ENCODE measurements around the gene ABTB1.

ABTB1 gene

GRCh38 chr3:127686512-127686894 is 13.8 kb downstream of the ABTB1 start:
- DNase-seq (ENCODE audit: low read depth, low spot score), result no peak

GRCh38 chr3:127687228-127687737 is 14.5 kb downstream of the ABTB1 start:
- DNase-seq (ENCODE audit: low read depth, low spot score), result no peak

GRCh38 chr3:127688022-127688415 is 15.3 kb downstream of the ABTB1 start:
- no peak for DNase-seq (ENCODE audit: low read depth, low spot score)

- no peak for DNase-seq (ENCODE audit: low read depth, low spot score)
Measured at GRCh38 chr3:127688416-127689265, 15.9 kb downstream of the ABTB1 start.

- DNase-seq (ENCODE audit: low read depth, low spot score), result no peak
Measured at GRCh38 chr3:127689266-127689860, 16.6 kb downstream of the ABTB1 start.

GRCh38 chr3:127690106-127690505 is 17.4 kb downstream of the ABTB1 start:
- DNase-seq (ENCODE audit: low read depth, low spot score), result no peak

- no peak for DNase-seq (ENCODE audit: low read depth, low spot score)
Measured at GRCh38 chr3:127690823-127691452, 18.2 kb downstream of the ABTB1 start.

GRCh38 chr3:127691489-127691888 is 18.7 kb downstream of the ABTB1 start:
- no peak for DNase-seq (ENCODE audit: low read depth, low spot score)

- DNase-seq (ENCODE audit: low read depth, low spot score), result no peak
Measured at GRCh38 chr3:127691974-127692373, 19.2 kb downstream of the ABTB1 start.

GRCh38 chr3:127692501-127693335 is 20.0 kb downstream of the ABTB1 start:
- DNase-seq (ENCODE audit: low read depth, low spot score), result no peak

GRCh38 chr3:127693336-127693843 is 20.6 kb downstream of the ABTB1 start:
- DNase-seq (ENCODE audit: low read depth, low spot score), result no peak

- DNase-seq (ENCODE audit: low read depth, low spot score), result no peak
Measured at GRCh38 chr3:127694467-127695215, 21.9 kb downstream of the ABTB1 start.

- no peak for DNase-seq (ENCODE audit: low read depth, low spot score)
Measured at GRCh38 chr3:127697551-127698240, 24.9 kb downstream of the ABTB1 start.

GRCh38 chr3:127698286-127698685 is 25.5 kb downstream of the ABTB1 start:
- DNase-seq (ENCODE audit: low read depth, low spot score), result no peak

GRCh38 chr3:127698691-127699415 is 26.1 kb downstream of the ABTB1 start:
- DNase-seq (ENCODE audit: low read depth, low spot score), result no peak

GRCh38 chr3:127699416-127700300 is 26.9 kb downstream of the ABTB1 start:
- DNase-seq (ENCODE audit: low read depth, low spot score), result no peak

GRCh38 chr3:127700406-127700805 is 27.7 kb downstream of the ABTB1 start:
- DNase-seq (ENCODE audit: low read depth, low spot score), result no peak

- no peak for DNase-seq (ENCODE audit: low read depth, low spot score)
Measured at GRCh38 chr3:127701280-127701911, 28.6 kb downstream of the ABTB1 start.
